Neuronal stem cell (in vitro differentiated cells): ENCODE results near the gene SH2D6.

Source experiments
- DNase-seq: peaks from one replicate; pipeline ENCODE4 v3.0.0-alpha.2; 2013; ENCODE audit warnings: low spot score
- H2AFZ ChIP-seq: one replicate; pipeline ENCODE4 v1.6.1; 2013; ENCODE audit warnings: mild to moderate bottlenecking, low read length, inconsistent platforms
- H2AK5ac ChIP-seq: 2 replicates; pipeline ENCODE4 v1.6.1; 2013; ENCODE audit warnings: low read depth, mild to moderate bottlenecking, inconsistent platforms, low read length, moderate library complexity, mixed read lengths
- H2BK120ac ChIP-seq: 2 replicates; pipeline ENCODE4 v1.6.1; 2013; ENCODE audit warnings: low read depth, mild to moderate bottlenecking, inconsistent platforms, low read length, moderate library complexity, mixed read lengths
- H2BK12ac ChIP-seq: one replicate; pipeline ENCODE4 v1.6.1; 2013; ENCODE audit warnings: low read length, inconsistent platforms
- H2BK15ac ChIP-seq: 2 replicates; pipeline ENCODE4 v1.6.1; 2013; ENCODE audit warnings: mild to moderate bottlenecking, low read length, inconsistent platforms, mixed read lengths
- H2BK5ac ChIP-seq: one replicate; pipeline ENCODE4 v1.6.1; 2013; ENCODE audit warnings: inconsistent platforms, mild to moderate bottlenecking, low read length, moderate library complexity
- H3K14ac ChIP-seq: one replicate; pipeline ENCODE4 v1.6.1; 2013; ENCODE audit warnings: low read length, inconsistent platforms
- H3K18ac ChIP-seq: 2 replicates; pipeline ENCODE4 v1.6.1; 2013; ENCODE audit warnings: low read length, inconsistent platforms
- H3K23ac ChIP-seq: 2 replicates; pipeline ENCODE4 v1.6.1; 2013; ENCODE audit warnings: low read depth, mild to moderate bottlenecking, mixed read lengths, low read length, inconsistent platforms; ENCODE audit not compliant: poor library complexity
- H3K27ac ChIP-seq: replicated peaks from 3 replicates; pipeline ENCODE4 v1.5.1; 2013; ENCODE audit warnings: low read length, inconsistent platforms
- H3K27me3 ChIP-seq, 3 experiments: 2 replicates each; pipeline ENCODE4 v1.6.1; 2013; ENCODE audit warnings: low read length in 3 of 3, mild to moderate bottlenecking in 2 of 3, inconsistent platforms in 1 of 3, low read depth in 1 of 3, mixed read lengths in 1 of 3, moderate library complexity in 1 of 3; ENCODE audit not compliant: control insufficient read depth in 3 of 3, insufficient read depth in 3 of 3
- H3K36me3 ChIP-seq, 2 donors: replicated peaks in 1 of 2; 2 replicates each; pipeline ENCODE4 v1.6.1; 2013; ENCODE audit warnings: low read length in 2 of 2; ENCODE audit not compliant: control insufficient read depth in 2 of 2, insufficient read depth in 2 of 2
- H3K4ac ChIP-seq: 2 replicates; pipeline ENCODE4 v1.6.1; 2013; ENCODE audit warnings: inconsistent platforms, mild to moderate bottlenecking, low read length, moderate library complexity
- H3K4me1 ChIP-seq, 2 donors: 1 replicate in 1 of 2; 2 replicates in 1 of 2; pipeline ENCODE4 v1.6.1; 2013; ENCODE audit warnings: low read length in 2 of 2, low read depth in 1 of 2; ENCODE audit not compliant: control insufficient read depth in 2 of 2, insufficient read depth in 1 of 2
- H3K4me2 ChIP-seq: one replicate; pipeline ENCODE4 v1.6.1; 2013; ENCODE audit warnings: mild to moderate bottlenecking, low read length, inconsistent platforms; ENCODE audit not compliant: insufficient read depth, poor library complexity, severe bottlenecking
- H3K4me3 ChIP-seq, 2 donors: 2 replicates each; pipeline ENCODE4 v1.5.1; 2013; ENCODE audit warnings: low read length in 2 of 2, mild to moderate bottlenecking in 2 of 2, inconsistent platforms in 1 of 2, moderate library complexity in 1 of 2
- H3K79me1 ChIP-seq: one replicate; pipeline ENCODE4 v1.6.1; 2013; ENCODE audit warnings: low read depth, mild to moderate bottlenecking, inconsistent platforms, low read length, moderate library complexity
- H3K9ac ChIP-seq: one replicate; pipeline ENCODE4 v1.6.1; 2013; ENCODE audit warnings: mild to moderate bottlenecking, low read depth, low read length, inconsistent platforms; ENCODE audit not compliant: poor library complexity
- H3K9me3 ChIP-seq, 2 donors: replicated peaks in 1 of 2; 2 replicates each; pipeline versions ENCODE3 to v1.6.1; 2013; ENCODE audit warnings: low read length in 2 of 2, mild to moderate bottlenecking in 2 of 2, inconsistent platforms in 1 of 2, low read depth in 1 of 2, mixed read lengths in 1 of 2, moderate library complexity in 1 of 2; ENCODE audit not compliant: control insufficient read depth in 2 of 2, insufficient read depth in 1 of 2
- H4K8ac ChIP-seq: one replicate; pipeline ENCODE4 v1.6.1; 2013; ENCODE audit warnings: low read depth, mild to moderate bottlenecking, inconsistent platforms, low read length, moderate library complexity
- H4K91ac ChIP-seq: one replicate; pipeline ENCODE4 v1.6.1; 2013; ENCODE audit warnings: low read length, low read depth, mild to moderate bottlenecking, inconsistent platforms; ENCODE audit not compliant: poor library complexity
- WGBS, 2 donors: extraction: QIAGEN DNeasy Blood & Tissue Kit; methylation state at CpG; one replicate each; pipeline ENCODE4 v1.1.7; 2013; ENCODE audit warnings: missing lambda C conversion rate in 2 of 2, mixed read lengths in 1 of 2; ENCODE audit not compliant: insufficient read length in 2 of 2, insufficient replicate concordance in 1 of 2; ENCODE audit errors: extremely low coverage in 2 of 2; 5-methylcytosine and 5-hydroxymethylcytosine counted together

Gene SH2D6

GRCh38 chr2:85401464-85401805 lies 17.1 kb upstream of the SH2D6 start:
- no peak for DNase-seq
- Histone ChIP-seq H4K8ac (no peak overlapping the region), H3K4me3 (no peak overlapping the region), H3K27me3 (peaks cover 0 to 2% (median 0%) of the 10 kb centered on the region in 3 experiments), H3K4me1 (peaks cover 0 to 4% of the 10 kb centered on the region in 2 donors), H3K23ac (no peak overlapping the region), H3K36me3 (no peaks in the 10 kb centered on the region), H3K4ac (peak overlapping the region; percentile 37), H2BK120ac (no peak overlapping the region), H4K91ac (no peak overlapping the region), H3K9me3 (no peaks in the 10 kb centered on the region), H3K27ac (no peak overlapping the region), H3K14ac (no peak overlapping the region), H3K4me2 (no peak overlapping the region), H2BK12ac (no peak overlapping the region), H3K18ac (no peak overlapping the region), H2BK15ac (no peak overlapping the region), H2BK5ac (peak overlapping the region; percentile 24), H3K9ac (no peak overlapping the region), H2AFZ (no peak overlapping the region), H3K79me1 (peaks cover 2% of the 10 kb centered on the region), H2AK5ac (no peak overlapping the region)
- WGBS, 2 donors, result no CpG with 5 or more reads among the region's 7 CpGs

DNA sequence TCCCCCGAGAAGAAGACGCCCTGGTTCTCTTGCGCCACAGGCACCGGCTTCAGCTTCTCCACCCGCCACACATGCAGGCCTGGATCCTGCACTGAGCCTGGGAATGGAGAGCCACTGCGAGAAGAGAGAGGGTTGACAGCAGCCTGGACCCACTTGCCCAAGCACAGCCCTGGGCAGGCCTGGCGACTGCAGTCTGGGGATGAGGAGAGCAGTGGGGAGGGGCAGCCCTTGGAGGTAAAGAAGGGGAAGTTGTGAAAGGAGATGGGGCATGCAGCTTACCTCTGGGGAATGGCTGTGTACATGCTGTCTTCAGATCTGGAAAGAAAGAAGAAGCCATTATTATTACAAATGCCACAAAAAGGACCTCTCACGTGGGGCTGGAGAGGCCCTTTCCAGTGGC lies 16.7 kb upstream of the SH2D6 start:
- Histone ChIP-seq H3K79me1 (peaks cover 2% of the 10 kb centered on the region), H3K18ac (no peak overlapping the region), H4K8ac (no peak overlapping the region), H2BK120ac (no peak overlapping the region), H3K23ac (no peak overlapping the region), H3K9ac (no peak overlapping the region), H3K27me3 (peaks cover 0 to 2% (median 0%) of the 10 kb centered on the region in 3 experiments), H2BK5ac (no peak overlapping the region), H3K4me2 (no peak overlapping the region), H3K4me3 (no peak overlapping the region), H4K91ac (no peak overlapping the region), H3K36me3 (no peaks in the 10 kb centered on the region), H2AK5ac (no peak overlapping the region), H3K4ac (no peak overlapping the region), H3K14ac (no peak overlapping the region), H2BK15ac (no peak overlapping the region), H3K4me1 (peaks cover 0 to 4% of the 10 kb centered on the region in 2 donors), H3K9me3 (no peaks in the 10 kb centered on the region), H3K27ac (no peak overlapping the region), H2BK12ac (no peak overlapping the region), H2AFZ (peak overlapping the region; percentile 35)
- DNase-seq, result no peak
- no CpG with 5 or more reads among the region's 8 CpGs for WGBS, 2 donors

DNA sequence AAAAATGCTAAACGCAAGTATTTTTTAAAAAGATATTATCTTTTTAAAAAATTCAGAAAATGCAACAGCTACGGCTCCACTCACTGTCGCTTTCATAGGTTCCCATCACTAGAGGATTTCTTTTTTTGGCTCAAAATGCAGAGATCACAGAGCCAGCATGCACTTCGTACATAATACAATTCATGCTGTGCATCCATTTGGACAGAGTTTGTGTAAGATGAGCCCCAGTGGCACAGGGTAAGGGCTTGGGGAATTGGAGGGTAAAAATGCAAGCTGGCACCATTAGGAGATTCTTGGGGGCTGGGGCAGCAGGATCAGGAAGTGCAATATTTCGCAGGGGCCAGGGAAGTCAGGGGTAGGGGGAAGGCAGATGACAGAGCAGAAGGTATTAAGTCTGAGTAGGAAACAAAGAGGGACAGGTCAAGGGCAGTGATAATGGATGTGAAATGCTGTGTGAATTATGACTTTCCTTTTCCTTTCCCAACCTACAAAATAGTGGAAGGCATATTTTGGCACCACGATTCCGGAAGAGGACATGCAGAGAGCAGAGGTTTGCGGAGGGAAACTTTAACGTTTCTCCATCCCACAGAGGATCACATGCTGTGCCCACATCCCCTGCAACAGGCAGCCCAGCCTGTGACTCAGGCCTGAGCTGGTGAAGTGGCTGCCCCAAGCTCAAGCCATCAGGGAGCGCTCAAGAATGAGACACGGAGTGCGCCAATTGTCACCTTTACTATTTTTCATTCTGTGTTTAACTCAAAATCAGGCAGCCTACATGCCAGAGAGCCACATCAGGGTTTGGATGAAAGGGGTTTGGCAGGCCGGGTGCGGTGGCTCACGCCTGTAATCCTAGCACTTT lies 13.1 kb upstream of the SH2D6 start:
- no peak overlapping the region for H3K23ac ChIP-seq
- no peak overlapping the region for H3K4me3 ChIP-seq
- H3K18ac ChIP-seq, result no peak overlapping the region
- H2AFZ ChIP-seq, result peak overlapping the region; percentile 69
- no peak overlapping the region for H3K4me2 ChIP-seq
- H3K27ac ChIP-seq, result no peak overlapping the region
- H2BK5ac ChIP-seq, result no peak overlapping the region
- H3K4me1 ChIP-seq, result peaks cover 0 to 4% of the 10 kb centered on the region in 2 donors
- no peak overlapping the region for H3K9ac ChIP-seq
- no peak overlapping the region for H2BK12ac ChIP-seq
- no peak overlapping the region for H2BK120ac ChIP-seq
- peaks cover 0 to 2% of the 10 kb centered on the region in 2 donors for H3K9me3 ChIP-seq
- H4K8ac ChIP-seq, result no peak overlapping the region
- no peaks in the 10 kb centered on the region for H3K36me3 ChIP-seq
- H2BK15ac ChIP-seq, result no peak overlapping the region
- no peak overlapping the region for H2AK5ac ChIP-seq
- H3K4ac ChIP-seq, result no peak overlapping the region
- H3K14ac ChIP-seq, result no peak overlapping the region
- peaks cover 0 to 2% (median 0%) of the 10 kb centered on the region in 3 experiments for H3K27me3 ChIP-seq
- no peaks in the 10 kb centered on the region for H3K79me1 ChIP-seq
- WGBS, 2 donors, result no CpG with 5 or more reads among the region's 15 CpGs
- no peak overlapping the region for H4K91ac ChIP-seq
- DNase-seq, result no peak

- H3K27me3 ChIP-seq, result peaks cover 0 to 25% (median 11%) of the 10 kb centered on the region in 3 experiments
- H3K23ac ChIP-seq, result no peak within 1 kb of the TSS
- no peak within 1 kb of the TSS for H2BK12ac ChIP-seq
- H4K91ac ChIP-seq, result no peak within 1 kb of the TSS
- H2BK15ac ChIP-seq, result no peak within 1 kb of the TSS
- H3K36me3 ChIP-seq, result no peaks in the 10 kb centered on the region
- peak within 1 kb of the TSS in 1 of 2 donors; percentile 54 for H3K4me3 ChIP-seq
- H3K9ac ChIP-seq, result no peak within 1 kb of the TSS
- H3K4ac ChIP-seq, result no peak within 1 kb of the TSS
- no peaks in the 10 kb centered on the region for H3K79me1 ChIP-seq
- peak within 1 kb of the TSS; percentile 27 for H3K18ac ChIP-seq
- H4K8ac ChIP-seq, result no peak within 1 kb of the TSS
- no peak within 1 kb of the TSS for H2AFZ ChIP-seq
- no CpG with 5 or more reads among the region's 12 CpGs for WGBS, 2 donors
- H2BK120ac ChIP-seq, result no peak within 1 kb of the TSS
- H3K14ac ChIP-seq, result peak within 1 kb of the TSS; percentile 64
- peaks cover 0 to 2% of the 10 kb centered on the region in 2 donors for H3K9me3 ChIP-seq
- H2BK5ac ChIP-seq, result no peak within 1 kb of the TSS
- no peak within 1 kb of the TSS for H2AK5ac ChIP-seq
- no peak within 1 kb of the TSS for H3K4me2 ChIP-seq
- peaks cover 2 to 4% of the 10 kb centered on the region in 2 donors for H3K4me1 ChIP-seq
- DNase-seq, result no peak
- no peak within 1 kb of the TSS for H3K27ac ChIP-seq
These were observed 8.5 kb upstream of the SH2D6 start, which contains the start of gene CAPG for GRCh38 chr2:85409845-85410583. Gene CAPG (minus strand): TSS chr2:85410366. CDS start chr2:85402145, 8,221 bp downstream.
